AG08396 (cell line): ENCODE results near the gene ANKRD13D.

Source experiments
- DNase-seq: peaks from one replicate; pipeline ENCODE4 v3.0.0; 2012; ENCODE audit warnings: low spot score, mixed read lengths

Gene ANKRD13D

DNA sequence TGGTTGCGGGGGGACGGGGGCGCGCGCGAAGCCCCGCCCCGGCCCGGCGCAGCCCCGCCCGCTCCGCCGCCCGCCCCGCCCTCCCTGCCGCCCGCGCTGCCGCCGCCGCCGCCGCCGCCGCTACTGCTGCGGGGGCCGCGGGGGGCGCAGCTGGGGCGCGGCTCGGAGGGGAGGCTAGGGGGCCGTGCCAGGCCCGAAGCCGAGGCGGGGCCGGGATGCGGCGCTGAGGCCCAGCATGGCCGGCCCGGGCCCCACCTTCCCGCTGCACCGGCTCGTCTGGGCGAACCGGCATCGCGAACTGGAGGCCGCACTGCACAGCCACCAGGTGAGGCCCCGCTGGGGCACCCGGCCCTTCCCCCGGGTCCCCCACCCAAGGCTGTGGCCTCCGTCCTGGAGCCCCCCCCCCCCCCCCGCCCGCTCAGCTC is at the start of gene ANKRD13D:
Gene ANKRD13D, plus strand, starts transcription at position 78 of the 425 bp plus-strand sequence. Its CDS starts 158 bp downstream, at position 236.
- DNase-seq, result peak; percentile 94

DNA sequence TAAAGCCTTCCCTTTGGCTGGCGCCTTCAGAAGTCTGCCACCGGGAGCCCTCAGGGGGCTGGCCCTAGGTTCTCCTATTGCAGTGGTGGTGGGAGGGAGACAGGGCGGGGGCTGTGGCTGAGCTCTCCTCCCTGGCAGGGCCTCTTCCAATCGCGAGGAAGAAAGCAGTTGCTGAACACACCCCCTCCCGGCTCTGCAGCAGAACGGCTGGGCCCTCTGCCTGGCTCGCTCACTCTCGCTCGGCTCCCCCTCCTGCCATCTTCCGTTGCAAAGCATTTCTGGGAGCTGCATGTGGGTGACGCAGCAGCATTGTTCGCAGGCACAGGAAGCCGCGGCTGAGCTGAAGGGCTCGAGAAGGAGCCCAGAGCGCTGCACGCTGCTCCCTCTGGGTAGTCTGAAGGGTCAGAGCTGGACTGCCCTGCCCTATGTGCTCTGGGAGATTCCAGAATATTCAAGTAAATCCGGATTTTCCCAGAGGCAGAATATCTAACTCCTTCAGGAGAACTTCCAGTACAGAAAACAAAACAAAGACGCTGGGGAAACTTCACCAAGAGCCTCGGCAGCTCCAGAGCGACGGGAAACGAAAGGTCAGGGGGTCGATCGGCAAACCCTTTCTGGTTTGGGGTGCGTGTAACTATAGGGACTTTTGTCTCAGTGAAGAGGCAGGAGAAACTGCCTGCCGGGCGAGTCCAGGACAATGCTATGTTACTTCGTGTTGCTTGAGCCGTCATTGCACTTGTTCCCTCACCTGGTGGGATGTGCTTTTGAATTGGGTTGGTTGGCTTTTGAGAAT is 49.1 kb upstream of the ANKRD13D start:
- peak; percentile 95 for DNase-seq

DNA sequence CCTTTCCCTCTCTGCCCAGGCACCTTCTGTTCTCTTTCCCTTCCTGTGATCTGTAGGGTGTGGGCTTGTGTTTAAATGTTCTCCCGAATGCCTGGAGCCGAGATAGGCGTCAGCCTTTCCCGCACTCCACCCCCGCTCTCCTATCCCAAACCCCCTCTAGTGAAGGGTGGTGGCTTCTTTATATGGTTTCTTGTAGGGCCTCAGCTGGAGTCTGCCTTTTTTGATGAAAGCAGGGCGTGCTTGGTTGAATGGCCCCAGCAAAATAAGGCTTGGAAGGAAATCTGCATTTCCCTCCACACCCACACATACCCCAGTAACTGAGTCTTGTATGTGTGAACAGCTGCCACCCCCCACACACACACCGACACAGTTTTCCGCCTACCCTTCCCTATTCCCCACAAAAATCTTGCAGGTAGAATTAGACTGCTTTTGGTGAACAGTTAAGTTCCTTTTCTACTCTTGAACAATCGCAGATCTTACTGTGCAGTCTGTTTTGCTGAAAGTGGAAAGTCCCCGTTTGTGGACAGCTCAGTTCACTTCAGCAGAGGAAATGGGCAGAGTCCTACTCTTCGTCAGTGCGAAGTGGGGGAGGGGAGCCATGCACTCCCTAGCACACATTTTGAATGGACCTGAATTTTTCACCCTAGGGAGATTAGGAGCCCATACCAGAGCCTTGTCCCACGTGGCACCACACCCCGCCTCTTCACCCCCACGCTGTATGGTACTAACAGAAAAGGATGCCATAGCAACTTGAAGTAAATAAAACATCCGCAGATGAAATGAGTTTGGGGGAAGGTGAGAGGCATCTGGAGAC is 48.3 kb upstream of the ANKRD13D start:
- DNase-seq, result peak; percentile 65

DNA sequence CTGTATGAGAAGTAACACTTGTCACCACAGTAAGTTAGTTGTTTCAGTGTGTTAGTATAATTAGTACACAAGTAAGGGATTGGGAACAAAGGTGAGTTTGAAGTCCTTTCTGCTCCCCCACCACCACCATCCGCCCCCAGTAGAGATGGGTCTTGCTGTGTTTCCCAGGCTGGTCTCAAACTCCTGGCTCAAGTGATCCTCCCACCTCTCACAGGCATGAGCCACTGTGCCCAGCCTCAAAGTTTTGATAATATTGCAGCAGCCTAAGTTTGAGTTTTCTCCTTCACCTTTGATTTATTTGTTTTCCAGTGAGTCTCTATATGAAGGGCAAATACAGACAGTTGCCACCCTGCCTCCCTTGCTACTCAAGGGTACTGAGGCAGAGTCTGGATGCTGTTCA is 46.6 kb upstream of the ANKRD13D start:
- no peak for DNase-seq

DNA sequence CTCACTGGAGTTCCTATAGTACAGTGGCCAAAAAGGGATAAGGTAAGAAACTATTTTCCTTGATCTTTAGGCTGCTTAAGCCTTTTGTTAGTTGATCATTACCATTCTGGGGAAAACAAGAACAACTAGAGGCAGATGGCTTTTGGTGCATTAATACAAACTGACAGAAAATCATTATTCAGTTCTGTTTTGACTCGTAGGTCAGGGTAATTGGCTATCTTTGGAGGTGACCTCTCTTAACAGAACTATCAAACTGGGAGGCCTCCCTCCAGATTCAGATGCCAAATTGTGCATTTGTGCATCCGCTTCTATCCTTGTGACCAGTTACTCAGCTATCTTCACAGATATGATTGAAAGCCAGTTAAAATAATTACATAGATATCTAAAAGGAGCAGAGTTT is 46.1 kb upstream of the ANKRD13D start:
- DNase-seq, result no peak

DNA sequence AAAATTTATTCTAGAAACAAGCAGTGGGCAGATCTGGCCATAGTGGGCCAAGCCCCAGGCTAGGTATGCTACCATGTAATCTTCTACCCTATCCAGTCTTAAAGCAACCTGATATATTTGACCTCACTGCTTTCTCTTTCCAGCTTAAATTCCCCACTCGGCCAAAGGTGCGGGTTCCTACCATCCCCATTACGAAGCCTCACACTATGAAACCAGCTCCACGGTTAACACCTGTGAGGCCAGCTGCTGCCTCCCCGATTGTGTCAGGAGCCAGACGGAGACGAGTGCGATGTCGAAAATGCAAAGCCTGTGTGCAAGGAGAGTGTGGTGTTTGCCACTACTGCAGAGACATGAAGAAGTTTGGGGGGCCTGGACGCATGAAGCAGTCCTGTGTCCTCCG is 44.1 kb upstream of the ANKRD13D start:
- DNase-seq, result no peak

DNA sequence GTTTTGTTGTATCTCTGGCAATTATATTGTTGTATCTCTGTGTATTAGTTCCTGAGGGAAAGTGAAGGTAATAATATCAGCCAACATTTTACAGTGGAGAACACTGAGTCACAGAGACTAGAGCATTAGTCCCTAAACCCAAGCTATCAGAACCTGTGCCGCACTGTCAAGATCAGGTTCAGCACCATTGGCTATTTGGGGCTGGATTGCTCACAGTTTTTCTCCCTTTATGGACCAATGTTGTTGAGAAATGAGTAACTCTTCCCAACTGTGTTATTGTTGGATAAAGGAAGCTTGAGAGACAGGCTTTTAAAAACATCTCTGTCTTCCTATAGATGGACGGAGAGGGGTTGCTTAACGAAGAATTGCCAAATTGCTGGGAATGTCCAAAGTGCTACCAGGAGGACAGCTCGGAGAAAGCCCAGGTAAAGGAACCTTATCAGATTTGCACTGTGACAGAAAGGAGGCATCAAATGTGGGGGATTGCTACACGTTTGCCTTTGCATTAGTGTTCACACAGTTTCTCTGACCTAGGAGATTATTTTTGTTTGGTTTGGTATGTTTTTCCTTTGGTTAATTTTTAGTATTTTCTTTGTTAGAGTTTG is 41.1 kb upstream of the ANKRD13D start:
- no peak for DNase-seq

DNA sequence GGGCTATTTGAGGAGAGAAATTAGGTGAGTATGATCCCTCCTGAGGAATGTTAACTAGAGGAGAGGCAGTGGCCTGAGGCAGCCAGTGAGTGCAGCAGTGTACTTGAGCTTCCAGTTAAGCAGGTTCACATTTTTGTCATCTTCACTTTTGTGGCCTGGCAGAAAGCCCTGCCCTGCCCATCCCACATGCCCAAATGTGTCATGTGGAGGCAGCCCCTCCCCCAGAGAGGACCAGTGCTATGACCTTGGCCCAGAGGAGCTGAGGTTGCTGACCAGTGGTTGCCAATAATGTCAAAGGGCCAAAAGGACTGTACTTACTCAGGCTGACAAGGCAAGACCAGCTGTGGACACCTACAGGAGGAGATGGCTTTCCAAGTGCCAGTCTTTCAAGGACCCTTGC is 40.5 kb upstream of the ANKRD13D start:
- peak; percentile 67 for DNase-seq

DNA sequence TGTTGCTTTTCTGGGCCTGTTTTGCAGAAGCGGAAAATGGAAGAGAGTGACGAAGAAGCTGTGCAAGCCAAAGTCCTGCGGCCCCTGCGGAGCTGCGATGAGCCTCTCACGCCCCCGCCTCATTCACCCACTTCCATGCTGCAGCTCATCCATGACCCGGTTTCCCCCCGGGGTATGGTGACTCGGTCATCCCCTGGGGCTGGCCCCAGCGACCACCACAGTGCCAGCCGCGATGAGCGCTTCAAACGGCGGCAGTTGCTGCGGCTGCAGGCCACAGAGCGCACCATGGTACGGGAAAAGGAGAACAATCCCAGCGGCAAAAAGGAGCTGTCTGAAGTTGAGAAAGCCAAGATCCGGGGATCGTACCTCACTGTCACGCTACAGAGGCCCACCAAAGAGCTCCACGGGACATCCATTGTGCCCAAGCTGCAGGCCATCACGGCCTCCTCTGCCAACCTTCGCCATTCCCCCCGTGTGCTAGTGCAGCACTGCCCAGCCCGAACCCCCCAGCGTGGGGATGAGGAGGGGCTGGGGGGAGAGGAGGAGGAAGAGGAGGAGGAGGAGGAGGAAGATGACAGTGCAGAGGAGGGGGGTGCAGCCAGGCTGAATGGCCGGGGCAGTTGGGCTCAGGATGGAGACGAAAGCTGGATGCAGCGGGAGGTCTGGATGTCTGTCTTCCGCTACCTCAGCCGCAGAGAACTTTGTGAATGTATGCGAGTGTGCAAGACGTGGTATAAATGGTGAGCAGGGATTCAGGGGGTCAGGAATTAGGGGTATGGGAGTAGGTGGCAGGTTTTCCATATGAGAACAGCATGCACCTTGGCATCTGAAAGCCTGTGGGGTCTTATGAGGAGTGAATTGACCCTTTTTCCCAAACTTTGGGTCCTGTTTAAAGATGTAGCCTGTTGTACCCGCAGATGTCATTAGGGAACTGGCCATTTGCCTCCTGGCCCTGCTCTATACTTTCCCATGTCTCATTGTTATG is 38.8 kb upstream of the ANKRD13D start:
- no peak for DNase-seq

DNA sequence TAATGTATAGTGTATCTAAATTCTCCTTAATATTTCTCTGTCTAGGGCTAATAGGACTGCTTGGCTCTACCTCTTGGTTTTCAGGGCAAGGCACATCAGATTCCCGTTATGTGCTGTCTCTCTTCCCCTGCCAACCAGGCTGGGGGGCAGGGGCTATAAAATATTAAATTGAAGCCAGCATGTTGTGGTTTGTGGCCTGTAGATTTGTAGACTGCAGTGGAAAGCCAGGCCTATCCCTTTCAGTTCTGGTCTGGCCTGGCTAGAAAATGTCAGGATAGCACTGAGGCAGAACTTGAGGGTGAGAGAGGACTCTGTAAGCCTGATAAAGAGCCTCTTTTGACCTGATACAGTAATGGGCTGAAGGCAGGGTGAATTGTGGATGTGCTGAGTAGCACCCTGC is 37.3 kb upstream of the ANKRD13D start:
- no peak for DNase-seq

DNA sequence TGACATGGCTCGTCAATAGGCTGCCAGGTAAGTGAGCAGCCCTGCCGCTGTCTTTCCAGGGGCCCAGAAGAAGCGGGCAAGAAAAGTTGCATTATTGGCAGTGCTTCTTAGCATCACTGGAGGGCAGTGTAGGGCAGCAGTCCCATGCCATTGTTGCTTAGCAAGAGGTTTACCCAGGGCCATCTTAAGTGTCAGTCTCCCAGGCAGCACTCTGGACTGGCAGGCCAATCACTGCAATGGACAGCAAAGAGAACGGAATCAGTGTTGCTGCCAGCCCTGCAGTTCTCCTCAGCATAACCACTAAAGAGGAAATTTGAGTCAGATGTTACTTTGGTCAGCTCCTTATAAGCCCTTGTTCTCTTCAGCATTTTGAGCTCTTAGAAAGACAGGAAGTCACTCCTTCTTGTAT is 36.3 kb upstream of the ANKRD13D start:
- DNase-seq, result peak; percentile 51

DNA sequence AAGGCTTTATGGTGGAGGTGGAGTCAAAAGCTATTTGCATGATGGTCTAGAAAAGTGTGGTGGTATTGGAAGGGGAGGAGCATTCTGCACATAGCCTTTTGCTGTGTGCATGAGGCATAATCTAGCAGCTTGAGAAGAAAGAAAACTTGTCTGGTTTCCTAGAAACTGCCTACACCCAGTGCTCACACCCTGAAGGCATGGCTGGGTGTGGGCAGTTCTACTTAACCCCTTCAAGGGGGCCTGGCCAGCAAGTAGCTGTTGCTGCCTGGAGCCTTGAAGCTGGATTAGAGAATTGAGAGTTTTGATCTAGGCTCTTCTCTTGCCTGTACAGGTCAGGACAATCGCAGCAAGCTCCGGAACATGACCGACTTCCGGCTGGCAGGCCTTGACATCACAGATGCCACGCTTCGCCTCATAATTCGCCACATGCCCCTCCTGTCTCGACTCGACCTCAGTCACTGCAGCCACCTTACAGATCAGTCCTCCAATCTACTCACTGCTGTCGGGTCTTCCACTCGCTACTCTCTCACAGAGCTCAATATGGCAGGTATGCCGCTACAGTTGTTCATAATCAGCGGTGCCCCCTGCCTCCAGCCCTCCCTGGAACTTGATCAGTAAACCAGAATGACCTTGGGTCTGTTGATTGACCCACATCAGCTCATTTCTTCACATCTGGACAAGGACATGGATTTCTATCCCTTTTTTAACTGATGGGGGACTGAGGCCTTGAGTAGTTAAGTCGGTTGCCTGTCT is 35.1 kb upstream of the ANKRD13D start:
- no peak for DNase-seq

DNA sequence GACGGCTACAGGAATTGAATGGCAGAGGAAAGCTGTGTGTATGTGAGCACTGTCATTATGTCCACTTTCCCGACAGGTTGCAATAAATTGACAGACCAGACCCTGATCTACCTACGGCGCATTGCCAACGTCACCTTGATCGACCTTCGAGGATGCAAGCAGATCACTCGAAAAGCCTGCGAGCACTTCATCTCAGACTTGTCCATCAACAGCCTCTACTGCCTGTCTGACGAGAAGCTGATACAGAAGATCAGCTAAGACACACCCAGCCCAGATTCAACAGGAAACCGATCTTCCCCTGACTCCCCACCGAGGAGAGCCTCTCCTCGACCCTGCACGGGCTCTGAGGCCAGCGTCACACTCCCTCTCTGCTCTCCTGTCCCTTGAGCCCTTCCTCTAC is 34.3 kb upstream of the ANKRD13D start:
- DNase-seq, result no peak

DNA sequence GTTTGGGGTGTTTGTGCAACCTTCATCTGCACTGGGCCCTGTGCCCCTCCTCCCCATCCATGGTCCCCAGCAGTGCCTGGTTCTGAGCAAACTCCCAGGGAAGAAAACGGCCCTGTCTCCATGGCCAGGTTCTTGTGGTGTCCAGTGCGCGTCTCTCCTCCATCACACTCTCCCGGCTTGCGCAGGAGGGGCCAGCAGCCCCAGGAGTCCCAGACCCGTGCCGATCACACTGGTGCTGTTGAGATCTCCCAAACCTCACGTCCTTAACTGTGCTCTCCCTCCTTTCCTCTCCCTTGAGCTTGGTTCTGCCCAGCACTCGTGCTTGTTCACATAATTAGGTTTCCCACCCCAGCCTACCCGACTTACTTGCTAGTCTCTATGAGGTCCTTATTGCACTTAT is 33.8 kb upstream of the ANKRD13D start:
- no peak for DNase-seq

DNA sequence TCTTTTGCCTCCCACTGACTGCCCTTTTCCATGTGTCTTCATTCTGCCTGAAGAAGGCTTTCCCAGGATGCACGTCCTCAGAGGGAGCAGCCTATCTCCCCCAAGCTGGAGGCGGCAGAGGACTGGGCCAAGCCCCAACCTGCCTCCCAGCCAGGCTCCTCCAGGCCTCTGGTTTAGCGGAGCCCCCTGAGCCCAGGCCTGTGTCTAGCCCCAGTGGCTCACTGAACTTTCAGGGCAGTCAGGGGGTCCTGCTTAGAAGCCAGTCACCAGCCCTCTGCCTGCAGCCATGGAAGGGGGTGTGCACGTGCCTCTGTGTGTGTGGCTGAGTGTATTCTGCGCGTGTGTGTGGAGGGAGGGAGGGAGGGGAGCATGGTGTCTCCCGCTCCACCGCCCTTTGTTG is 33.2 kb upstream of the ANKRD13D start:
- DNase-seq, result no peak

DNA sequence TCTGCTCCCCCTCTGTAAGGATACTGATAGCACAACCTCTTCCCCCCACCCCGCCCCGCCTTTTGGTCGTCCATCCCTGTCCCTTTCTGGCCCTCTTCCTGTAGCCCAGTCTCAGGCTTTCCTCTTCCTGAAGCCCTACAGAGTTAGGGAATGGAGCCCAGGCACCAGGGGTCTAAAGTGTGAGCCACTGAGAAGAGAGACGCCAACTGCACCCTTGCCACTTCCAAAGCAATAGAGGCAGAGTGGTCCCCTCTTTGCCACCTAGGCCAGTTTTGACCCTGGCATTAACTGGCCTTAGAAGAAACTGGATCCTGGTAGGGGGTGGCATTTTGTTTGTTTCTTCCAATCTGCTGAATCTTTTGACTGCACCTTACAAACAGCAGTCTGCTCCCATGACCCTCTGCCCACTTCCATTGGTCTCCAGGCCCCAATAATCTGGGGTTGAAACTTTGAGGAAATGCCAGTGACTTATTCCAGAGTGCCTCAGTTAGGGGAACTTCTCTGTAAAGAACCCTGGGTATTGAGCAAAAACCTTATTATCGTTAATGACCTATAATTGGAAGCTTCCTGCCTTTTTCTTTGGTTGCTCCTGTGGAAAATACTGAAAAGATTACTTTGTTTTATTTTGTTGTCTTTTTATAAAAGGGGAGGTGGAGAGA is 32.5 kb upstream of the ANKRD13D start:
- DNase-seq, result no peak

DNA sequence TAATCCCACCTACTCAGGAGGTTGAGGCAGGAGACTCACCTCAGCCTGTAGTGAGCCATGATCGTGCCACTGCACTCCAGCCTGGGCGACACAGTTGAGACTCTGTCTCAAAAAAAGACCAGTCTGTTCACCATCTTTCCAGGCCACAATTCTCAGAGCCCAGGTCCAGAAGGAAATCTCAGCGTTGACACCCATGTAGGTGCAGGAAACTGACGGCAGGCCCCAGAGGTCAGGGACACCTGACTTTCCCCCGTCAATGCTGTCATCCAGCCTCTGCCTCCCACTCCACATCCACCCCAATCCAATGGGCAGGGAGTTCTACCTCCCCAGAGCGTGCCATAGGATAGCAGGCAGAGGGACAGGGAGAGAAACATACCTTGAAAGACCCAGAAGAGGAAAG is 28.7 kb upstream of the ANKRD13D start:
- DNase-seq, result no peak

DNA sequence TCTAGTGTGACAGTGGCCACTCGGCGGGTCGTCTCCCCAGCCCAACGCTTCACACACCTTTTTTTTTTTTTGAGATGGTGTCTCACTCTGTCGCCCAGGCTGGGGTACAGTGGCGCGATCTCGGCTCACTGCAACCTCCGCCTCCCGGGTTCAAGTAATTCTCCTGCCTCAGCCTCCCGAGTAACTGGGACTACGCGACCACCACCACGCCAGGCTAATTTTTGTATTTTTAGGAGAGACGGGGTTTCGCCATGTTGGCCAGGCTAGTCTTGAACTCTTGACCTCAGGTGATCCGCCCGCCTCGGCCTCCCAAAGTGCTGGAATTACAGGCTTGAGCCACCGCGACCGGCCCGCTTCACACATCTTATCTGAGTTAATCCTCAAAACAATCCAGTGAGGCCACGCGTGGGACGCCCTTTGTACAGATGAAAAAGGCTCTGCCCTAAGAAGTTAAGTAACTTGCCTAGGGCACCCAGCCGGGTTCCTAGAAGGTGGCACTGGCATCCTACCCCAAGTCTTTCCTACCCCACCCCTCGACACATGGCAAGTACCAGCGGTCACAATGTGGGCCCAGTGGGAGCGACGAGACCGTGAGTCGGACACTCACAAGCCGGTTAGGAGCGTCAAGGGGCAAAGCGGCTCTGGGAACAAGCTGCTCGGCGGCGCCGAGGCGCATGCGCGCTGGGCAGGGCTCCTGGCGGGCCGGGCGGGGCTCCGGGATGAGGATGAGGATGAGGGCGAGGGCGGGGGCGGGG is 28.0 kb upstream of the ANKRD13D start:
- DNase-seq, result peak; percentile 90

DNA sequence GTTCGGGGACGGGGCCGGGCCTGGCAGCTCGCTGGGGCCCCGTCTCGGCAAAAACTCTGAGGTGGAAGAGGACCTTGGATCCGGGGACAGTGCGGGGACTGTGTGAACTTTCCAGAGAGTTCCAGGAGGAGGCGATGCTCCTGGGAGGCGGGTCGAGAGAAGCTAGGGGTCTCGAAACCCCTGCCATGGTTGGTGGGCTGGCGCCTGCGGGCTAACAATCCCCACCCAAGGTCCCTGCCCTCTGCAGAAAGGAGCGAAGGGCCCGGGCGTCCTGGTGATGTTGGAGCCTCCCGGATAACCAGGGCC is 27.5 kb upstream of the ANKRD13D start:
- DNase-seq, result no peak
